GM15510 (cell line): Measurements from ENCODE around the gene LTBP1.

Source experiments
- POLR2A ChIP-seq: IDR thresholded peaks from 3 replicates; pipeline ENCODE4 v1.6.1; 2011; ENCODE audit warnings: borderline replicate concordance; ENCODE audit not compliant: insufficient read length; ENCODE audit errors: extremely low read depth

The LTBP1 gene

GRCh38 chr2:33202641-33203522, 256.1 kb downstream of the LTBP1 start:
- no peak for TF ChIP-seq POLR2A

- no peak for TF ChIP-seq POLR2A
Measured at GRCh38 chr2:33204945-33205344, 258.2 kb downstream of the LTBP1 start.

GRCh38 chr2:33205693-33206434, 259.1 kb downstream of the LTBP1 start:
- no peak for TF ChIP-seq POLR2A

- no peak for TF ChIP-seq POLR2A
Measured at GRCh38 chr2:33207151-33207740, 260.5 kb downstream of the LTBP1 start.

GRCh38 chr2:33208400-33208799, 261.6 kb downstream of the LTBP1 start:
- no peak for TF ChIP-seq POLR2A

GRCh38 chr2:33209976-33210375, 263.2 kb downstream of the LTBP1 start:
- no peak for TF ChIP-seq POLR2A

- TF ChIP-seq POLR2A = no peak
Measured at GRCh38 chr2:33210626-33211025, 263.9 kb downstream of the LTBP1 start.

GRCh38 chr2:33212151-33212550, 265.4 kb downstream of the LTBP1 start:
- no peak for TF ChIP-seq POLR2A

- no peak for TF ChIP-seq POLR2A
Measured at GRCh38 chr2:33213244-33213643, 266.5 kb downstream of the LTBP1 start.

- TF ChIP-seq POLR2A = no peak
Measured at GRCh38 chr2:33213648-33214047, 266.9 kb downstream of the LTBP1 start.

GRCh38 chr2:33214436-33214835, 267.7 kb downstream of the LTBP1 start:
- TF ChIP-seq POLR2A = no peak

GRCh38 chr2:33214857-33215256, 268.1 kb downstream of the LTBP1 start:
- TF ChIP-seq POLR2A = no peak

- no peak for TF ChIP-seq POLR2A
Measured at GRCh38 chr2:33215299-33215698, 268.5 kb downstream of the LTBP1 start.

- no peak for TF ChIP-seq POLR2A
Measured at GRCh38 chr2:33215983-33216382, 269.2 kb downstream of the LTBP1 start.

GRCh38 chr2:33216508-33217182, 269.9 kb downstream of the LTBP1 start:
- no peak for TF ChIP-seq POLR2A

- no peak for TF ChIP-seq POLR2A
Measured at GRCh38 chr2:33217406-33217805, 270.7 kb downstream of the LTBP1 start.

GRCh38 chr2:33219114-33219513, 272.4 kb downstream of the LTBP1 start:
- no peak for TF ChIP-seq POLR2A
